ENCODE results near the gene HAND2.

The HAND2 gene

DNA sequence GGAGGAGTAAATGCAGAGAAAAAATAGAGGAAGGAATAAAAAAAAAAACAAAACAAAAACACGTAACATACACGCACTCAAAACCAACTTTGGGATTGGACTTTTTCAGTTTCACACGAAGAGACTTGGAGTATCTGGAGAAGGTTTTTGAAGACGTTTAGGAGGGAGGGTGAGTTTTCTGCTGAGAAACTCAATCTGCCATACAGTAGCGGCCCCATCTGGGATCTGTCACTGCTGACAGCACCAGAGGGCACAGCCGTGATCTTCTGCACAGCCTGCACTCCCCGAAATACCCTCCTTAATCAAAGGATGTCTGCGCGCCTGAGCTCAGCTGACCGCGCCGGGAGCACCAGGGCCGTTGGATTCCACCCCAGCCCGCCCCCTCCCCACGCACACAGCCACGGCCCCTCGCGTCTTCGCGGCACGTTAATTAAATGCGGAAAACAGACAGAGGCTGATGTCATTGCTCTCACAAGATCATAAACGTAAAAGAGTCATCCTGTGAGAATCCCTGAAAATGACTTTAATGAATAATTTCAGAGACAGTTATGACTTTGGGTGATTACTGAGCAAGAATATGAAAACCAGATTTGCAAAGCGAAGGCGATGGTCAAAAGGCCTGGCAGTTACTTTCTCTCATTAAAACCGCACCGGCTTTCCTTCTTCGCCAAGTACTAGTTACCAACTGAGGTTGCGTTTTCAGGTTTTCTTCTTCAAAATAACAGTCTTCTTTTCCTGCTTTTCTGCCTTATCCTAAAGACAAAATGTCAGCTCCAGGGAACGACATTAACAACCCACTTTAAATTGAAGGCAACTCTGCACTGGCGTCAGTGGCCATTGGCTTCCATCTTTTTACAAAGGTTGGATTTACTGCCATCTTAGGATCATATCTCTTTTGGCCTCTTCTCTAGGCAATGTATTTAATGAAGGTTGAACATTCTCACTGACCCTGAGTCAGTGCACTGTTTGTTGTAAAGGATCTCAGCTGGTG is 10.6 kb downstream of the HAND2 start:
- DNase-seq: no peak

DNA sequence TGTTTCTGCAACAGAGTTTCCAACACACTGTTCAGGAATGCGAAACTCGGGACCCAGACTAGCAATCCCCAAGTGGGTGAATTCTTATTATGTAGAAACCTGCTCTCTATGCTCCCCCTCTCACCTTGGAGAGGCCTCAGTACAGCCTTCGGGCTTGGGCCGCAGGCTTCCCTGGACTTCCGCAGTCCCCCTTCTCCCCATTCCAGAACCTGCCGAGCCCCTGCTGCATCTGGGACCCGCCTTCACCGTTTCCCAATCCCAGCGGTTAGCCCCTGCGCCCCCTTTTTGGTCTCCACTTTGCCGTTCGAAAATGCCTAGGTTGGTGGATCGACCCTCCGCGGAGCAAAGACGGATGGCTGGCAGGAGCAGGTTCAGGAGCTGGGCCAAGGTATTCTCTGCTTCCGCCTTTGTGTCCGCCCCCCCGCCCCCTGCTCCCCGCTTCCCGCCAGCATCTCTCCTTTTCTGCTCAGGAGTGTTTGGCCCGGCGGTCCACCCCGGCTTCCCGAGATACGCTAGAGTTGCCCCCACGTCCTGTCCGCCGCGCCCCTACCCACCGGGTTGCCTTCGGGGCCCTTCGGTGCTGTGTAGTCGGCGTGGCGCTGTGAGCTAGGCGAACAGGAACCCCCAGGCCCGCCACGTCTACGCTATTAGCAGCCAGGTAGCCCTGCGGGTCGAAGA is 11.5 kb downstream of the HAND2 start:
- DNase-seq: no peak

DNA sequence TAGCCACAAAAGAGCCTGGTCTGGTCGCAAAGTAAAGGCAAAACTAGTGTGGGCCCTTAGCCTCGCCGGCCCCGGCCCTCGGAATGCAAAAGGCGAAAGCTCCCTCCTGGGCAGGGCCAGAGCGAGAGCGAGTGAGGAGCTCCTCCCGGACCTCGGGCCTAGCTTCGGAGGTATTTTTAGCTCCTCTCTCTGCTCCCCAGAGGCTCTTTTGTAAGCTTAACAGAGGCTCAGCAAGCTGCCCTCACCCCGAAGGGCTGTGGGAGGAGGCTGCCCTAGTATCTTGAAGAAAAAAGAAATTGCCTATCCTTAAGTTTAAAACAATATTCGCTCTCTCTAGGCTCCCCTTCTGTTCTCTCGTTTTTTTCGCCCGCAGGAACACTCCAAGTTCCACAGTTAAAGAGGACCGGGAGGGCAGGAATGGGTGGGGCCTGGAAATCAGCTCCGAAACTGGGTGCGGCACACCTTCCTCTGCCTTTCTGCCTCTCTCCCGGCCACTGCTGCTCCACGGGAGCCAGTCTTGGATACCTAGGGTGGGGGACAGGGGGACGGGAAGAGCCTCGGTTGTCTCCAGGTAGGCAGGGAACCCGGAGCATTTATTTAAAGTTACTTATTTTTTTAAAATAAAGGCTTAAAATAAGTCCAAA is 12.1 kb downstream of the HAND2 start:
- DNase-seq: no peak

DNA sequence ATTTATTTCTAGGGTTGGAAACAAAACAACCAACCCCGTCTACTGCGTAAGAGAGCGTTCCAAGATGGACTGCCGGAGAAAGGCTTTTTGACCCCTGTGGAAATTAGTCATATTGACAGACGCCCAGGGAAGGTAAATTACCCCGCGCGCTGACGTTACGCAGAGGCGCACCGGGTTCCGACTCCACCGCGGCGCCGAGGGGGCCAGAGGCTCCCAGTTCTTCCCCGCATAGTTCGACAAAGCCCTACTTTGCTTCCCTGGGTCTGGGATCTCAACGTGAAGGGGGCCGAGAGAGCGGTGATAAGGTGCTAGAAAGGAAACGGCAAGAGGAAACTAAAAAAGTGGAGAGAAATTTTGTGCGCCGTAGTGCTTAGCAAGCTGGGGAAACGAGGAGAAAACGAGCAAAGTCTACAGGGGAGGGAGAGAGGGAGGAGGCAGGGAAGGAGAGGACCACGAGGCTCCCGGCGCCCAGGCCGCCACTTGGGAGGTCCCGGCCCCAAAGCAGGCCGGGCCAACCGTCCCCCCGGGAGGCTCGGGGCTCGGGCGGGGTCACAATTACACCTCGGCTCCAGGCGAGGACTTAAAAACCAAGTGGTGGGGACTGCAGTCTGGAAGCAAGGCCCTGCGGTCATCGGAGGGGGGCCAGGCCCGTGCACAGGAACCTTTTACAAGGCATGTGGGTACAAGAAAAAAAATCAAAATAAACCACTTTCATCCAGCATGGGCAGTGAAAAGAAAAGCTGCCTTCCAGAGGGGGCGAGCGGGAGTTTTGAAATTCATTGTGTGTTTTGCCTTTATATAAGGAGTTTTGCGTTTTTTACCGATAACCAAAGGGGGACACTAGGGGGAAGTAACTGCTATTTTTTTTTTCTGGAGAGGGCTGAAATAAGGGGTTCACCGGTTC is 13.2 kb downstream of the HAND2 start:
- no peak for DNase-seq

DNA sequence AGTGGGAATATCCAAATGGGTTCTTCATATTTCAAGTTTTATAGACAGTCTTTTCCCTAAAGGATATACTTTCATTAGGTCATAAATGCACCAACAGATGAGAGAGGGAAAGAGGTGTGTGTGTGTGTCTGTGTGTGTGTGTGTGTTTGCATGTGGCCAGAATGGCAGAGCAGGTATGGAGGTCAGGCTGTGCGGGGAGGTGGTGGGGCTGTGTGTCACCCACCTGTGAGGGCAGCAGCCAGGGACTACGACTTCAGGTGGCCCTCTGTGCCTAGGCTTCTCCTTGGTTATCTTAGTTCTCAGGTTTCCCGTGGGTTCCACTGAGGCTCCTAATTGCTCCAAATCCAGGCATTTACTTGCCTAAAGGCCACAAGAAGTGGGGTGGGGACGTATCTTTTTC is 14.6 kb downstream of the HAND2 start:
- no peak for DNase-seq

DNA sequence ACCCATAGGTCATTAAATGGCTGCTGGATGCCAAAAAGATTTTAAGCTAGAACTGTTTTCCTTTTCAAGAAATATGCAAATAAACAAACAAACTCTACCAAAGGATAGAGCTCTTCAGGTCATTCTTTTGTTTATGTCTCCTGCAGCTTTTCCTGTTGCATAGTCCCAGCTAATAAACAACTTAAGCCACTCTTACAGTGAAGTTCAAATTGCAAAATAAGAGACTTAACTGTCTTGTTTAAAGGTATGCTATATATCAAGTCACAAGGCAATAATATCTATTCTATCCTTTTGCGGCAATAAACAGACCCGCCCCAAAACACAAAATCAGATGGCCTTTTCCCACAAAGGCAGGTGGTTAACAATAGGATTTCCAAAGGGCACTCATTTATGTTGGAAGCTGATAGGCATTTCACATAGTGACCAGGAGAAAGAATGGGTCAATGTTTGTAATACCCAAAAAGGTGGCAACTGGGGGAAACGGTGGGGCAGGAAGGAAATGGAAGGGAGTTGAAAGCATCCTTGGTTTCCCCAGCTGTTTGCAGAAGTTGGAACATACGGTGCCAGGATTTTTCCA is 15.3 kb downstream of the HAND2 start:
- no peak for DNase-seq

DNA sequence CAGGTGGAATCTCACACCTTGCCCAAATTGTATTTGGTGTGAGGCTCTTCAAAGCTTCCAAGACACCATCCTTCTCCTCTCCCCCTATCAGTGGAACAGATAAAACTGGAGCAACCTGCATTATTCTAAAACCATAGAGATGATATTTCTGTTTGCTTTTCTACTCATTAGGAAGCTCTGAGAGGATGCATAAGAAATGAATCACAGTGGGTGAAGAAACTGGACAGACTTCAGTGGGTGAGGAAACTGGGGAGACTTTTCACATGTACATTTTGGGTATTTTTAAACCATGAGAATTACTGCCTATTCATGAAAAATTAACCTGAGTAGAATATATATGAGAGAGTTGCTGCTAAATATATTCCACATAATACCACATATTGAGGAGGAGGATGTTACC is 16.4 kb downstream of the HAND2 start:
- no peak for DNase-seq

DNA sequence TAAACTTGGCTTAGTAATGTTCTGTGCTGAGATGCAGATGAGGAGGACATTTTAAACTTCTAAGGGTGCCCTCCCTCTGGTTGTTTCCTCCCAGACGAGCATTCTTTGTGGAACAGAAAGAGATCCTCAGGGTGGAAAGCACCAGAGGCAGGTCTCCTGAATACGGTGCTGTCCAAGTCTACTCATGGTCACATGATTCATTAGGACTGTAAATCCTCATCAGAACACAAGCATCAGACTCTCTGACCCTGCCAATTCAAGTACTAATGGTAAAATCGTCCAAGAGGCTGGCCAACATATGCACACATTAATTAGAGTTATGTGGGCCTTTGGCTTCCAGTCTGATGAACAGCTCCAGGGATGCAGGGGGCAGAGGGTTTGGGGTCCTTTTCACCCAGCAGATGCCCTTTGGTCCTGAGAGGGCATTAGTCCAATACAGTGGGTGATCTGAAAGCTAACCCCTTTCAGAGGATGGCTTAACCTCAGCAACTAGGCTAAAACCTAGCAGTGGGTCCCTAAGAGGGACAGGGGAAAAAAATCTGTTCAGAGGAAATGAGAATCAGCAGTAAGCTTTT is 18.2 kb downstream of the HAND2 start:
- no peak for DNase-seq

DNA sequence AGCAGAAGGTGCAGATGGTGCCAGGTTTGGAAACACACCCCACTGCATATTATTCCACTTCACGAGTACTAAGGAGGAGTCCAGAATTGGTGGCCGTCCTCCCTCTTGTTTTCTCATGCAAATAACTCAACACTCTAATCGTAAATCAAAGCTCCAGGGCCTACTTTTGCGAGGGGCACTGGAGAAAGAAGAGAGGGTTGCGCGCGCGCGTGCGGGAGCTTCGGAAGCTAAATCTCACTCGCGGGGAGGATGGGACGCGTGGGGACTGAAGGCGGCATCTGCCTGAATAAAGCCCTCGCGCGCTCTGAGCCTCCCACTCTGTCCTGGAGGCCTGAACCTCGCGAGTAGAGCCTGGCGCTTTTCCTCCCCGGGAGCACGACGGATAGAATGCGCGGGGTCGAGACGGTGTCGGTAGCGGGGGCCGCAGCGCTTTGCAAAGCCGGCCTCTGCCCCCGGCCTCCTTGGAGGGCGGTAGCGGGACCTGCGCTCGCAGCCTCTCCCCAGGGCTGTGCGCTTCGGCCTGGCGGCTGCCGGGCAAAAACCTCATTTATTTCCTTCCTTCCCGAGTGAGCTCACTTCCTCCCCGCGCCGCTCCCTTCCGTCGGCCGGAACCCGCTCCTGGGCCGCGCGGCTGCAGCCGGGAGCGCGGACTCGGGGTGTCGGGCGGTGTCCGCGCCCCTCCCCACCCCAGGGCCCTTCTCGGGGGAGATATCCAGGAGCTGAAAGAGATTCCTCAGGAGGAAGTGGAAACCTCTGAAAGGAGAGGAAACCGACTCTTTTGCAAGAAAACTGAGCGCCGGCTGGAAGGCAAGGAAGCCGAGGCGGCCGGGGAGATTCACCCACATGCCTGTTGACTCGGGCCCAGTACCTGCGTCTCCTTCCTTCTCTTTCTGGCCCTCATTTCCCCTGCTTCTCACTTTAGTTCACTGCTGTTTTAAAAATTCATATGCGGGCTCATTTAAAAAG is 20.7 kb downstream of the HAND2 start:
- no peak for DNase-seq

DNA sequence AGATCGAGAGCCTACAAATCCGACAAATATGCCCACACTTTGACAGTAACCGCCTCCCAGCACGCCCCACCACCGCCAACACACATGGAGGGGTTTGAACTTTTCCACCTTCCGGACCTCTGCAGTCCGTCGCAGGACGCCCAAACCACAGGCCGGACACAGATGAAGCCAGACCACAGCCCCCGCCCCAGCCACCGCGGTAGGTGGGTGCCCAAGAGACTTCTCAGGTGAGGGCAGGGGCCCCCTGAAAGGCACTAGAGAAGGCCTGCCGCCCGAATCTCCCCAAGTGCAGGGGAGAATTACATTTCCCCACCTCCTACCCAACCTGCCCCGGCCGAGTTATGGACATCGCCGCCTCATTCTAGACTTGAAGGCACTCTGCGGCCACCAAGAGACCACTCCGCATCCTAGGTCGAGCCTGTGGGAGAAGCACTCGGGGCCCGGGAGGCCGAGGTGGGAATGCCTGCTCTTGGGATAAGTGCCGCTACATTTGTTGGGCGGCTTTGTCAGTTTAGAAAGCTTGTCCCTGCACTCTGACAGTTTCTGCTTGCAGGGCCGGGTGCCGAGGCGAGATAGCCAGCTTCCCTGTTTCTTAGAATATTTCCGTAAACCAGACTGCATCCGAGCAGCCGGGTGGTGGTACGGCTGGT is 21.5 kb downstream of the HAND2 start:
- no peak for DNase-seq

DNA sequence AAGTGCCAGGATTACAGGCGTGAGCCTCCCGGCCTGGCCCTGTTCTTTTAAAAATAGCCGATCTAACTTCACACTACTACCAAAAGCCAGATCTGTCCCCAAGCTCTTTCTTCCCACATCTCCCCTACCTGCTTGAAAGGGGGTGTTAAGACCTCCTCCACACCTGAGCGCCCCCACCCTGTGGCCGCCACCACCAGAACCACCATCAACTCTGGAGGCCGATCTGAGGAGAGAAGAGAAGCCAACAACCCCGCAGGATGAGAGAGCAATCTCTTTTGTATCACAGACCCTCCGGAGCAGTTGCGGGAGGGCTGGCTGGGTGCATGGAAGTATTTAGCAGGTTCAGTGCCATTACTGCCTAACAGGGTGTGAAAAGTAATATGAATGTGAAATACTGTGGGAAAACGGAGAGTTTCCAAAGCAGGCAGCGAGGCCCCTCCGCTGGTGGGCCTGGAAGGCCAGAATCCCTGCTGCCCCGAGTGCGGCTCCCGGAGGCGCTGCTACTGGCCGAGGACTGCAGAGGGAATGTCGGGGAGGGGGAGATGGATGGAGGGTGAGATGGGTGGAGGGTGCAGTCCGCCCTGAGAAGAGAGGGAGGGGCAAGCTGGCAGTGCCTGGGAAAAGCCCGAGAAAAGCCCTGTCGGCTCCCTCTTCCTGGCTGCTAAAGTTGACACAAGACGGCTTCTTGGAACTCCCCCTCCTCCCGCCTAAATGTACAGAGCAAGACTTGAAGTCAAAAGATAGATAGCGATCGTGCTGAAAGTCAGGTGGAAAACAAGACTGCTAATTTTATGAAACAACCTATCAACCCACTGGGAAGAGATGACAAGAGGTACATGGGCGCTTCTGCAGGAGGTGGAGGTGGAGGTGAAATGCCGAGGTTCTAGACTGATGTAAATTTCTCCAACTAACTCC is 22.3 kb downstream of the HAND2 start:
- no peak for DNase-seq

DNA sequence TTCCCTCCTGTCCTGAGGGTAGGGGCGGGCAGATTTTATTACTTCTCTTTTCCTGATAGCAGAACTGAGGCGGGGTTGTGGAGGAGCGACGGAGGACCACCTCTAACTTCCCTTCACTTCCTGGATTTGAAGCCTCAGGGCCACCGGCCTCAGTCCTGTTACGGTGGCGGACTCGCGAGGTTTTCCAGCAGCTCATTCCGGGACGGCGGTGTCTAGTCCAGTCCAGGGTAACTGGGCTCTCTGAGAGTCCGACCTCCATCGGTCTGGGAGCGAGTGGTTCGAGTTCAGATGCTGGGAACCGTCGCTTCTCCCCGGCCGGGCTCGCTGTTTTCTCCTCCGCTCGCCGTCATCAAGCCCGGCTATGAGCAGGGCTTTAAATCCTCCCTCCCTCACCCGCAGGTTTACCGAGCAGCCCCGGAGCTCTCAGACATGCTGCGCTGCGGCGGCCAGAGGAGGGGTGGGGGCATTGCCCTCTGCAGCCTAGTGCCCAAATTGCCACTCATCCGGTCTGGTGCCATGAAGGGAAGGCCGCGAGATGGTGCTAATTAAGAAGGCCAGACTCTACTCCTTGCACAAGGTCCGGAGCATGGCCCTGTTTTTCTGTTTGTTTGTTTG is 23.3 kb downstream of the HAND2 start:
- no peak for DNase-seq

DNA sequence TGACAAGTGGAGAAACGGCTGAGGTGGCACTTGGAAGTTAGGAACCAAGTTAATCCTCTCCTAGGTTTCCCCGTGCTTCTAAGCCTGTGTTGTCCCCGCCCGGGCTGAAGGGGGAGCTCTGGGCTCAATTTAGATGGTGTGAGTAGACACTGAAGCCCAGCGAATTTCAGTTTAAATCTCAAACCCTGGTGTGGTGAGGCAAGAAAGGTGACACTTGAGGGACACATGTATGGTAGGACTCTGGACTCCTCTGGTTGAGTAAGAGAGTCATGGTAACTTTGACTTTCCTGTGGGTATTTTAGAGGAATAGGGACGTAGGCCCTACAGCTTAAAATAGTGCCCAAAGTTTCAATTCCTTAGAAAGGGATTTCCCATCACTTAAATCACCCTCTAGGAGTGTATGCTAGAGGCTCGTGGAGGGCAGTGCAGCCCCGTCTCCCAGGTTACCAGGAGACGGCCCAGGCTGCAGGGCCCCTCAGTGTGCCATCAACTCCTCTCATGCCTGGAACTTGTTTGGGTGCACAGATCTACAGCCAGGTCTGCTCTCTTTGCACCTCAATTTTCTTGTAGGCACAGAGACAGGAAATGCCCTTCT is 24.0 kb downstream of the HAND2 start:
- no peak for DNase-seq

DNA sequence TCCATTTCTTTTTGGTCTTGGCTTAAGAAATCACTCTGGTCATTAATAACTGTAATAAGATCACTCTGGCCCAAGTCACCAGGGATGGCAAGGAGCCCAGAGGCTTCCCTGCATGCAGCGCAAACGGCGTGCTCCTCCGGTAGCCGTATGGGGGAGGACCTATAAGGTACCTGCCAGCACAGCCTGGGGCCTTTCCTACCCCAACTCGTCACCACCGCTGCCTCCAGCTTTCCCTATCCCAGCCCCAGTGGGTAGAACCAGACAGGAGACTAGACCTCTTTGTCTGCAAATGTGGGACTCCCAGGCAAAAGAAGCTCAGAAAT is 25.9 kb downstream of the HAND2 start:
- no peak for DNase-seq

DNA sequence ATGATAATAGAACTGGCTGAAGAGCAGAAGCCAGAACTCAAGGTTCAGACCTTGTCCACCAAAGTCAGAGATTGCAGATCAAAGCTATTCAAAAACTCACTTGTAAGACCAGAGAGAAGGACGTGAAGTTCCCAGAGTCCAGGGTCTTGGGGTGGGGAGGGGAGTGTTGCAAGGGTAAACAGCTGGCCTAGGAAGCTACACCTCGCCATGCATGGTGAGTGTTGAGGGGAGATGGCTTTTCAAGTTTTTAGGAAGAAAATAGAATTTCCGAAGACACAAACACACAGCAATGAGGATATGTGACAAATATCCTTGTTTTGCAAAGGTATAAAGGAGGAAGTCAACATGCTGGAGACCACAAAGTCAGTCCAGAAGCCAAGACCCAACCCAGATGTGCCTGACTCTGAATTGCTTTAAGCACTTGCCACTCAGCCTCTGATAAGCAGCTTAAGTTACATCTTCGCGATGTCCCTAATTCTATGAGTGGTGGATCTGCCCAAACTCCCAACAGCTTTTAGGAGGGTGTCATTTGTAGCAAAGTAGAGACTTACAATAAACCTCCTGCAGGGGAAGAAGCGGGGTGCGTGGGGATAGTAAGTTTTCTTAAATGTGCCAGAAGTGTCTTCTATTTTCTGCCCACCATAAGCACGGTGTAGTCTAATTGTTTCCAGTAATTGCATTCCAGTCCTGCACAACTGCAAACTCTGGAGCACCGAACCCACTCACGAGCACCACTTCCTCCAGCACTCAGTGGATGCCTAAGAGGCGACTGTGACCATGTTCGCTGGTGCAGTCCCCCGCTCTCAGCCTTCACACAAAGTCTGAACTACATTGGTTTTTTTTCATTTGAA is 26.5 kb downstream of the HAND2 start:
- no peak for DNase-seq

DNA sequence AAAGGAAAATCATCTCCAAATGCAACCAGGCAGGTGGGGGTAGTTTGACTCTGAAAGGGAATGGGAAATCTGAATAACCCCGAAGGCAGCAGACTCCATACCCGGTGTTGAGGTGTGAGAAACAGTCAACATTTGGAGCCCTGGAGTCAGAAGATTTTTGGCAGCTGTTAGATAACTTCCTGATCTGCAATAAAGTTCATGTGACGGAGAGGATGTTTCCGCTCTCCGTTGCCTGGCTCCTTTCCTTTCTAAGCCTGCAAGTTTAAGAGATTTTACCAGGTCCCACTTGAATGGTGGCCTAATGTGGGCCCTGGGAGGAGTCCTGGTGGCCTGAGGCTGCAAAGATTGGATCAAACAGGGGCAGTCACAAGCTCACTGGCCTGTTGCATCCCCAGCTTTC is 27.7 kb downstream of the HAND2 start:
- no peak for DNase-seq

DNA sequence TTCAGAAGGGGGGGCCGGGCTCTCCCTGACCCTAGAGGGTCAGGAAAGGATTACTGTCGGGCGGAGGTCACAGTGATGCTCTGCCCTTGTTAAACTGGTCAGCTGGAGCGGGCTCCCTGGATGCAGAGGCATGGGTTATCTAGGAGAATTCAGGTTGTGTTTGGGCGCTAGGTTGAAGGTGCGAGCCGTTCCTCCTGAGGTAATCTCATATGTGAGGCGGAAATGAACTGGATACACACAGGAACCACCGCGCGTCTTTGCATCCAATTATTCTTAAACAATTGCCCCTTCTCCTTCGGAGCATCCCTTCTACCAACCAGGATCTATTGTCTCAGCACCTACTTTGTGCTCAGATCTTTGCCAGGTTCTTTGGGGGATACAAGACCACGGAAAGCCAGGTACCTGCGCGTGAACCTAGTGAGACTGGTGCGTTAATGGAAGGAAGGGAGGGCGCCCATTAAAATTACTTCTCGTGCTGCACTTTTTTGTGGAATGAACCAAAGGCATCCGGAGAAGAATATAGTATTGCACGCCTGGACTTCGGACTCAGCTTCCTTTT is 28.4 kb downstream of the HAND2 start:
- DNase-seq: no peak
